ENCODE data around the gene KRTAP1-5. TPM values are rescaled to one million over a fixed set of nuclear protein-coding genes. Genes with fewer than 3 reads are reported as not detected.
"Not testable (repeated sequence)": the region's sequence is repeated elsewhere in the genome, so short reads cannot be mapped to it uniquely, and the experiment has no call there.

KRTAP1-5 gene
- total RNA-seq, 1 donor from 2014 or later, result not detected

GRCh38 chr17:41008811-41009210, 18.2 kb downstream of the KRTAP1-5 start, which contains the start of gene KRTAP3-1:
TSS of gene KRTAP3-1 (minus strand) at chr17:41009128. CDS start at chr17:41009074, 54 bp downstream.
- Mint-ChIP-seq H3K36me3 (ENCODE audit: low read depth) (no peaks in the 10 kb centered on the region), H3K4me1 (no peaks in the 10 kb centered on the region), H3K9me3 (no peaks in the 10 kb centered on the region), H3K4me3 (no peak within 1 kb of the TSS), H3K27ac (no peak within 1 kb of the TSS), H3K27me3 (peaks cover 6% of the 10 kb centered on the region)
- no peak for DNase-seq
- intact Hi-C loops (cut with micrococcal nuclease), result no loop called here

- no peak for DNase-seq
- Mint-ChIP-seq H3K36me3 (ENCODE audit: low read depth) (no peaks in the 10 kb centered on the region), H3K4me3 (no peak overlapping the region), H3K27ac (no peak overlapping the region), H3K27me3 (no peaks in the 10 kb centered on the region), H3K9me3 (no peaks in the 10 kb centered on the region), H3K4me1 (no peaks in the 10 kb centered on the region)
- intact Hi-C loops (cut with micrococcal nuclease), result no loop called here
Measured at GRCh38 chr17:41004397-41004796, 22.6 kb downstream of the KRTAP1-5 start.

DNA sequence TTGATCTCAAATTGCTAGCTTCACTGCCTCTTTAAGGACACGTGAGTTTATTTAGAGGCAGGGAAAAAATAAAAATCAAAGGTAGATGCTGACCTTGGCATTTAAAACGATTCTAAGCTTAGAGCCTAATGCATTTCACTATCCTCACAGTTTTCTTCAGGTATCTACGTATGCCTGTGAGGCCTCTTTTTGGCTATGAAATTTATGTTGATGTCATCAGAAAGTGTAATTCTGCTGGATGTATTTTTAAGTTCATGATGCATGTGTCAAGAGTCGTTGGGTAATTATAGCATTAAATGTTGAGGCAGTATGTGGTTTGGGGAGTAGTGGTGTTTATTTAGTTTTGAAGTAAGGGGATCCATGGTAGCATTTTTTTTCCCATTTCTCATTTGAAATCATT, 23.1 kb downstream of the KRTAP1-5 start:
- no peaks in the 10 kb centered on the region for H3K27me3 Mint-ChIP-seq
- H3K9me3 Mint-ChIP-seq, result no peaks in the 10 kb centered on the region
- no peak for DNase-seq
- no peak overlapping the region for H3K27ac Mint-ChIP-seq
- no peak overlapping the region for H3K4me3 Mint-ChIP-seq
- no peaks in the 10 kb centered on the region for H3K4me1 Mint-ChIP-seq
- H3K36me3 Mint-ChIP-seq (ENCODE audit: low read depth), result no peaks in the 10 kb centered on the region
- intact Hi-C loops (cut with micrococcal nuclease), result no loop called here

- H3K9me3 Mint-ChIP-seq, result peaks cover 4% of the 10 kb centered on the region
- H3K4me1 Mint-ChIP-seq, result no peaks in the 10 kb centered on the region
- intact Hi-C loops (cut with micrococcal nuclease), result no loop called here
Measured at GRCh38 chr17:41002814-41003213, 24.2 kb downstream of the KRTAP1-5 start.

DNA sequence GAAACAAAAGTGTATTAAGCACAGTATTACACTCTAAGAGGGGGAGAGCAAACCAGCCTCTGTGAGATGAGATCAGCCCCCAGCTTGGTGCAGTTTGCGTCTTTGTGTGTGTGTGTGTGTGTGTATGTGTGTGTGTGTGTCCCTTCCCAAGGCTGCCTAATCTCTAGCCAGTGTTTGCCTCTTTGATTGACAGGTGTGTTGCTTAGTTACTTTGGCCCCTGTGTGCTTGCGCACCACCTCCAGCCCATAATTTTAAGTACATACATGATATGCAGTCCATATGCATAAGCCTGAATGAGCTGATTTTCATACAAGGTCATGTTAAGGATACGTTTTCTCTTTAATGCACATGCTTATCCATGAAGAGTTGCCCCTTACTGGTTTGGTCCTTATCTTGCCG, 25.2 kb downstream of the KRTAP1-5 start:
- DNase-seq, result no peak
- no peak overlapping the region for H3K27ac Mint-ChIP-seq
- no peak overlapping the region for H3K4me3 Mint-ChIP-seq
- intact Hi-C loops (cut with micrococcal nuclease), result no loop called here
- H3K4me1 Mint-ChIP-seq, result no peaks in the 10 kb centered on the region
- H3K9me3 Mint-ChIP-seq, result peaks cover 4% of the 10 kb centered on the region
- peaks cover 17% of the 10 kb centered on the region for H3K27me3 Mint-ChIP-seq
- H3K36me3 Mint-ChIP-seq (ENCODE audit: low read depth), result no peaks in the 10 kb centered on the region

More at GRCh38 chr17:41002814-41003213, 24.2 kb downstream of the KRTAP1-5 start:
- Mint-ChIP-seq H3K4me3 (no peak overlapping the region), H3K36me3 (ENCODE audit: low read depth) (no peaks in the 10 kb centered on the region), H3K27ac (no peak overlapping the region), H3K27me3 (peaks cover 8% of the 10 kb centered on the region)
- DNase-seq, result no peak

DNA sequence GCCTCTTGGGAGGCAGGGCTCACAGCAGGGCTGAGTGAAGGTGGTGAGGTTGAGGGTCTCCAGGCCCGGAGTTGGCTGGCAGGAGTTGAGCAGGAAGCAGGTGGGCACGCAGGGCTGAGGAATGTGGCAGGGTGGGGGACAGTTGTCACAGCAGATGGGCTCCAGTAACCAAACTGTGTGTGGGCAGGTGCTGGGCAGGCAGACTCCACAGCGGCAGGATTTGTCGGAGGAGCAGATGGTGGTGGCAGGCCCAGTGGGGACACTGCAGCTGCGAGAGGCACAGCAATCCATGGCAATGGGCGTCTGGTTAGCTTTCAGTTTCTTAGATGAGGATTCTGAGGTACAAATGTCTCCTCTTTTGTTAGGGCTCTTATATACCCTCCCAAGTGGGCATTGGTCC, 27.4 kb downstream of the KRTAP1-5 start, which contains the start of gene KRTAP3-2:
TSS of gene KRTAP3-2 (minus strand) at position 344 of the 400 bp plus-strand sequence. CDS start at position 291, 53 bp downstream.
- intact Hi-C loops (cut with micrococcal nuclease); H3K4me3 Mint-ChIP-seq; H3K4me1 Mint-ChIP-seq; H3K36me3 Mint-ChIP-seq (ENCODE audit: low read depth); H3K27ac Mint-ChIP-seq; DNase-seq; H3K9me3 Mint-ChIP-seq: not testable (repeated sequence)
- peaks cover 24% of the 10 kb centered on the region for H3K27me3 Mint-ChIP-seq

DNA sequence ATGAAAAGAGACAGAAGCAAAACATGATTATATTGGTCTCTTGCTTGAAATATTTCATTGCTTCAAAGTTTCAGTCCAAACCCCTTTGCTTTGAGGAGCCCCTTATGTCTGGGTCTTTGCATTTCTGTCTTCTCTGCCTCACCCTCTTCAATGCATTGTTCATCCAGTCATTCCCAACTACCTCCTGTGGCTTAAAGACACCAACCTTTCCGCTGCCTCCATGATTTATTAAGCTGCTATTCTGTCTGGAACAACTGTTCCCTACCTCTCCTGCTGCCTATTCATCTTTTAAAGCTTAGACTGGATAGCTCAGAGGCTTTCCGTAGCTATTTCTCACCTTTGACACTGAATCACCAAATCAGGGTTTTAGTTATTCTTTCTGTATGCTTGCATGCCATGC, 29.6 kb downstream of the KRTAP1-5 start:
- peaks cover 4% of the 10 kb centered on the region for H3K9me3 Mint-ChIP-seq
- DNase-seq, result no peak
- intact Hi-C loops (cut with micrococcal nuclease), result no loop called here
- no peak overlapping the region for H3K27ac Mint-ChIP-seq
- H3K27me3 Mint-ChIP-seq, result peaks cover 41% of the 10 kb centered on the region
- H3K4me3 Mint-ChIP-seq, result no peak overlapping the region
- no peaks in the 10 kb centered on the region for H3K36me3 Mint-ChIP-seq (ENCODE audit: low read depth)
- no peaks in the 10 kb centered on the region for H3K4me1 Mint-ChIP-seq

GRCh38 chr17:40996829-40997228, 30.2 kb downstream of the KRTAP1-5 start:
- Mint-ChIP-seq H3K4me3 (no peak overlapping the region), H3K27me3 (peaks cover 44% of the 10 kb centered on the region), H3K27ac (no peak overlapping the region), H3K36me3 (ENCODE audit: low read depth) (no peaks in the 10 kb centered on the region), H3K9me3 (peaks cover 4% of the 10 kb centered on the region), H3K4me1 (no peaks in the 10 kb centered on the region)
- intact Hi-C loops (cut with micrococcal nuclease), result no loop called here
- no peak for DNase-seq

DNA sequence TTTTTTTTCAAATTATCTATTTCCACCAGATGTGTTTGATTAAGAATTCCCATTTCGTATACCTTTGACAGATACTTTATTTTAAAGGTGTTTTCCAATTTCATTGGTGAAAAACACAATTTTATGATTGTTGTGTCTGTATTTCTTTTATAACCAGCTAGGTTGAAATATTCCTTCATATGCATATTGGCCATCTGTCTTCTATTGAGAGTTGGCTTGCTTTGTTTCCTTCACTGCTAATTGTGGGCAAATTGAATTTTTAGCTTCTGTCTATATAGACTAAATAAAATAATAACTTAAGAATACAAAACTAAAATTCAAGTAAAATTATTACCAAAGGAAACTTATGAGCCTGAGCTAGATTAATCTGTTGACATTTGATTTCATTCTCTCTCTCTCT, 31.9 kb downstream of the KRTAP1-5 start:
- H3K27me3 Mint-ChIP-seq, result peaks cover 47% of the 10 kb centered on the region
- no peaks in the 10 kb centered on the region for H3K36me3 Mint-ChIP-seq (ENCODE audit: low read depth)
- H3K27ac Mint-ChIP-seq, result no peak overlapping the region
- intact Hi-C loops (cut with micrococcal nuclease), result no loop called here
- no peak overlapping the region for H3K4me3 Mint-ChIP-seq
- no peak for DNase-seq
- H3K9me3 Mint-ChIP-seq, result peaks cover 4% of the 10 kb centered on the region
- no peaks in the 10 kb centered on the region for H3K4me1 Mint-ChIP-seq

DNA sequence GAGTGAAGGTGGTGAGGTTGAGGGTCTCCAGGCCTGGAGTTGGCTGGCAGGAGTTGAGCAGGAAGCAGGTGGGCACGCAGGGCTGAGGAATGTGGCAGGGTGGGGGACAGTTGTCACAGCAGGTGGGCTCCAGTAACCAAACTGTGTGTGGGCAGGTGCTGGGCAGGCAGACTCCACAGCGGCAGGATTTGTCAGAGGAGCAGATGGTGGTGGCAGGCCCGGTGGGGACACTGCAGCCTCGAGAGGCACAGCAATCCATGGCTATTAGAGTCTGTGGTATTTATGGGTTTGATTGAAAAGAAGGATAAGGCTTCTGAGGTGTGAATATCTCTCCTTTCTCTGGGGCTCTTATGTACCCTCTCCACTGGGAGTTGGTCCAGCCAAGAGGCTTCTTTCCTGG, 33.2 kb downstream of the KRTAP1-5 start, which contains the start of gene KRTAP3-3:
TSS of gene KRTAP3-3 (minus strand) at position 326 of the 400 bp plus-strand sequence. CDS start at position 259, 67 bp downstream.
- no peak for DNase-seq
- peaks cover 3% of the 10 kb centered on the region for H3K9me3 Mint-ChIP-seq
- H3K27me3 Mint-ChIP-seq, result peaks cover 52% of the 10 kb centered on the region
- intact Hi-C loops (cut with micrococcal nuclease), result no loop called here
- no peak within 1 kb of the TSS for H3K27ac Mint-ChIP-seq
- no peaks in the 10 kb centered on the region for H3K4me1 Mint-ChIP-seq
- no peak within 1 kb of the TSS for H3K4me3 Mint-ChIP-seq
- no peaks in the 10 kb centered on the region for H3K36me3 Mint-ChIP-seq (ENCODE audit: low read depth)

DNA sequence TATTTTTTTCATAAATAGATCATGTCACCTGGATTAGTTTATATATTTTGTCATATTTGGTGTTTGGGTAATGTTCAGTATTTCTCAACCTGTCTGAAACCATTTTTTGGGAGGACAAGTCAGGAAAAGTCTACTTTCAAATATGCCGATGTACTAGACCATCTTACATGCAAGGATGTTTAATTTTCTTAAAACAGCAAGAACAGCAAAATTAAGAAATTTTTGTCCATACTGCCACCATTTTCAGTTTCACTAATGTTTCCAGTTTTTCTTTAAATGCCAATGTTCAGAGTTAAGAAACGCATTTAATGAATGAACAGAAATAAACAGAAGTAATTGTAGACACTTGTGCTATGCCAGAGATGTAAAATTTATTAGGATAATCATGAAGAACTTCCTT, 33.9 kb downstream of the KRTAP1-5 start:
- intact Hi-C loops (cut with micrococcal nuclease), result no loop called here

DNA sequence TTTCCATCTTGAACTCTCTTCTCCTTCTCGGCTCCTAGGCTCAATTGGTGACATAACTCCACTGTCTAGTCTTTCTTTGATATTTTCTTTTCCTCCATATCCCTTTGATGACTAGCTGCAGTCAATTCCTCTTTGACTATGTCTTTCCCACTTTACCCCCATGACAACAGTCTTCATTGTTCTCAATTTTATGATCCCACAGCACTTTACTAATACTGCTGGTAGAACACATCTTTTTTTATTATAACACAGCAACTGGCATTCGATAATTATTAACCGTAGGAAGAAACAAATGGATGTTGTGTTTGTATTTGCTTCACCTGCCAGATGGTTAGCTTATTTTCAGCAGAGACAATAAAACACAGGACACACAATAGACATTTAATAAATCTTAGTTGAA, 34.3 kb downstream of the KRTAP1-5 start:
- Mint-ChIP-seq H3K27ac (no peak overlapping the region), H3K4me3 (no peak overlapping the region), H3K36me3 (ENCODE audit: low read depth) (no peaks in the 10 kb centered on the region), H3K4me1 (no peaks in the 10 kb centered on the region), H3K9me3 (no peaks in the 10 kb centered on the region), H3K27me3 (peaks cover 48% of the 10 kb centered on the region)
- no peak for DNase-seq
- intact Hi-C loops (cut with micrococcal nuclease), result no loop called here

More for the DNA sequence above, 33.9 kb downstream of the KRTAP1-5 start:
- no peak for DNase-seq
- Mint-ChIP-seq H3K9me3 (no peaks in the 10 kb centered on the region), H3K27me3 (peaks cover 47% of the 10 kb centered on the region), H3K4me1 (no peaks in the 10 kb centered on the region), H3K27ac (no peak overlapping the region), H3K36me3 (ENCODE audit: low read depth) (no peaks in the 10 kb centered on the region), H3K4me3 (no peak overlapping the region)

DNA sequence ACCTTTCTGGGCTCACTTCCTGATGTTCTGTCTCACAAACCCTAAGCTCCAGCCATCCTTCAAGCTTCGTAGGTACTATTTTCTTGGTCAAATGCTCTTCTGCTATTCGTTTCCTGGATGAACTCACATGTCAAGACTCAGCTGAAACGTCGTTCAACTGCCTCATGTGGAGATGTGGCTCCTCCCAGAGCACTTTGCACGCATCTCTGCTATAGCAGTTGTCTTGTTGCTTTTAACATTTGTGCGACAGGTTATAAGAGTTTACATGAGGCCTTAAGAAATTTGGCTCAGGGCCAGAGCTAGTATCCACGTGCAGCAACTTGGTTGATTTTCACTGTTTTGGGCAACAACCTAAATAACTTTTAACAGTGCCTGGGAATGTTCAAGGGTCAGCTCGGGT, 40.1 kb downstream of the KRTAP1-5 start:
- H3K27ac Mint-ChIP-seq, result no peak overlapping the region
- H3K9me3 Mint-ChIP-seq, result no peaks in the 10 kb centered on the region
- DNase-seq, result no peak
- no peaks in the 10 kb centered on the region for H3K4me1 Mint-ChIP-seq
- H3K27me3 Mint-ChIP-seq, result peaks cover 33% of the 10 kb centered on the region
- intact Hi-C loops (cut with micrococcal nuclease), result no loop called here
- H3K4me3 Mint-ChIP-seq, result no peak overlapping the region
- H3K36me3 Mint-ChIP-seq (ENCODE audit: low read depth), result no peaks in the 10 kb centered on the region

DNA sequence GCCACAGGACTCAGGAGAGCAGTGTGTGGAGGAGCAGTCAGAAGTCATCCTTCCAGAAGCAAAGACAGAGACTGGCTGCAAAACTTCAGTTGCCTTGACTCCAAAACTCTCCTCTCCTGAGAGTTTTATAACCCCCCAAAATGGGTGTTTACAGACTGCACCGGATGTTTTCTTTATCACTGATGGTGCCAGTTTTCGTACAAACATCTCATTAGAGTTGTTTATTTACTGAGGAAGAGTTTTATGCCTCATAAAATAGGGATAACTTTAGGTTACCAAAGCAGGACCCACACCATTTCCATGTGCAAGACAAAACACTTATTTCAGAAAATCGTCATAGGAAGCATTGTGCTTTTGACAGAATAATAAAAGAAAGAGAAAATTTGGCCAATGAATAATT, 42.8 kb downstream of the KRTAP1-5 start, which contains the start of gene KRT40:
TSS of gene KRT40 (minus strand) at position 101 of the 400 bp plus-strand sequence. CDS start at position 48, 53 bp downstream.
- no peaks in the 10 kb centered on the region for H3K9me3 Mint-ChIP-seq
- H3K36me3 Mint-ChIP-seq (ENCODE audit: low read depth), result no peaks in the 10 kb centered on the region
- peaks cover 25% of the 10 kb centered on the region for H3K27me3 Mint-ChIP-seq
- H3K4me1 Mint-ChIP-seq, result no peaks in the 10 kb centered on the region
- H3K27ac Mint-ChIP-seq, result no peak within 1 kb of the TSS
- no peak for DNase-seq
- no peak within 1 kb of the TSS for H3K4me3 Mint-ChIP-seq
- intact Hi-C loops (cut with micrococcal nuclease), result no loop called here

- peaks cover 14% of the 10 kb centered on the region for H3K27me3 Mint-ChIP-seq
- no peak overlapping the region for H3K4me3 Mint-ChIP-seq
- no peak overlapping the region for H3K27ac Mint-ChIP-seq
- H3K4me1 Mint-ChIP-seq, result no peaks in the 10 kb centered on the region
- no peaks in the 10 kb centered on the region for H3K9me3 Mint-ChIP-seq
- intact Hi-C loops (cut with micrococcal nuclease), result no loop called here
- no peaks in the 10 kb centered on the region for H3K36me3 Mint-ChIP-seq (ENCODE audit: low read depth)
- no peak for DNase-seq
Measured at GRCh38 chr17:40981115-40981514, 45.9 kb downstream of the KRTAP1-5 start.

All from activated CD4-positive, alpha-beta T cell treated with anti-CD3 and anti-CD28 coated beads, Interleukin-2, amount 10 ng/mL, durations not matched to agents 24 days and 14 days (primary cell).